ENCODE measurements around the gene DDT.

DNA sequence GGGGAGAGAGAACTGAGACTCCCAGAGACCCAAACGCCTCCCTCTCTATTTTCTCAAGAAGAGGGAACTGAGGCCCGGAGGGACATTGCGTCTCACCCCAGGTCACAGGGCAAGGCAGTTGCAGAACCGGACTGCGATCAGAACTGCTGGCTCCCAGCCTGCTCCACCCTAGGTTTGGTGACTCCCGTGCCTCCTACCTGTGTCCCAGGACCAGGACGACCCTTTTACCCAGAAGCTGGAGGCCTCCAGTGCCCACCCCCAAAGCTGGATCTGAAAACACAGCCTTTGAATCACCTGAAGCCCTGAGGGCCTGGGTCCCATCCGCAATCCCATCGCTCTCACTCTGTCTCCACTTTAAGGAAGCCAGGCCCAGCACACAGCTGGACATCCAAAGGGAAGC is 29.6 kb upstream of the DDT start:
- TF ChIP-seq CTCF (IDR thresholded peaks at IDR 0.05) (no peak), TCF7L2 (IDR thresholded peaks at IDR 0.05; ENCODE audit: low read depth, low read length) (no peak), POLR2AphosphoS5 (IDR thresholded peaks at IDR 0.05; ENCODE audit: low read depth, low read length) (no peak)
- TF ChIP-seq, protein P1, sequence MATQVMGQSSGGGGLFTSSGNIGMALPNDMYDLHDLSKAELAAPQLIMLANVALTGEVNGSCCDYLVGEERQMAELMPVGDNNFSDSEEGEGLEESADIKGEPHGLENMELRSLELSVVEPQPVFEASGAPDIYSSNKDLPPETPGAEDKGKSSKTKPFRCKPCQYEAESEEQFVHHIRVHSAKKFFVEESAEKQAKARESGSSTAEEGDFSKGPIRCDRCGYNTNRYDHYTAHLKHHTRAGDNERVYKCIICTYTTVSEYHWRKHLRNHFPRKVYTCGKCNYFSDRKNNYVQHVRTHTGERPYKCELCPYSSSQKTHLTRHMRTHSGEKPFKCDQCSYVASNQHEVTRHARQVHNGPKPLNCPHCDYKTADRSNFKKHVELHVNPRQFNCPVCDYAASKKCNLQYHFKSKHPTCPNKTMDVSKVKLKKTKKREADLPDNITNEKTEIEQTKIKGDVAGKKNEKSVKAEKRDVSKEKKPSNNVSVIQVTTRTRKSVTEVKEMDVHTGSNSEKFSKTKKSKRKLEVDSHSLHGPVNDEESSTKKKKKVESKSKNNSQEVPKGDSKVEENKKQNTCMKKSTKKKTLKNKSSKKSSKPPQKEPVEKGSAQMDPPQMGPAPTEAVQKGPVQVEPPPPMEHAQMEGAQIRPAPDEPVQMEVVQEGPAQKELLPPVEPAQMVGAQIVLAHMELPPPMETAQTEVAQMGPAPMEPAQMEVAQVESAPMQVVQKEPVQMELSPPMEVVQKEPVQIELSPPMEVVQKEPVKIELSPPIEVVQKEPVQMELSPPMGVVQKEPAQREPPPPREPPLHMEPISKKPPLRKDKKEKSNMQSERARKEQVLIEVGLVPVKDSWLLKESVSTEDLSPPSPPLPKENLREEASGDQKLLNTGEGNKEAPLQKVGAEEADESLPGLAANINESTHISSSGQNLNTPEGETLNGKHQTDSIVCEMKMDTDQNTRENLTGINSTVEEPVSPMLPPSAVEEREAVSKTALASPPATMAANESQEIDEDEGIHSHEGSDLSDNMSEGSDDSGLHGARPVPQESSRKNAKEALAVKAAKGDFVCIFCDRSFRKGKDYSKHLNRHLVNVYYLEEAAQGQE (IDR thresholded peaks at IDR 0.05; ENCODE audit: insufficient read depth in 1 of 2, low read depth in 2 of 2, low read length in 1 of 2): no peak
